ENCODE measurements around the gene DPM3.

The DPM3 gene

DNA sequence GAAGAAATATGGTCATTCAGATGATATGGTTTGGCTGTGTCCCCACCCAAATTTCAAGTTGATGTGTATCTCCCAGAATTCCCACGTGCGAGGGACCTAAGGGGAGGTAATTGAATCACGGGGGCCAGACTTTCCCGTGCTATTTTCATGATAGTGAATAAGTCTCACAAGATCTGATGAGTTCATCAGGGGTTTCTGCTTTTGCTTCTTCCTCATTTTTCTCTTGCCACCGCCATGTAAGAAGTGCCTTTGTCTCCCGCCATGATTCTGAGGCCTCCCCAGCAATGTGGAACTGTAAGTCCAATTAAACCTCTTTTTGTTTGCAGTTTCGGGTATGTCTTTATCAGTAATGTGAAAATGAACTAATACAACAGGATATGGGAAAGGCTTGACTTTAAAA, 1.4 kb upstream of the DPM3 start:
- Histone ChIP-seq H3K27me3 (ENCODE audit: insufficient read depth, poor library complexity, severe bottlenecking) (no peaks in the 10 kb centered on the region), H3K27ac (replicated peaks) (no peak overlapping the region), H3K4me3 (replicated peaks; ENCODE audit: insufficient read depth, low read length) (no peak overlapping the region)
- TF ChIP-seq POLR2AphosphoS5 (IDR thresholded peaks at IDR 0.05; ENCODE audit: low read depth) (no peak), GABPA (IDR thresholded peaks at IDR 0.05; ENCODE audit: low read depth) (no peak), SPI1 (IDR thresholded peaks at IDR 0.05; ENCODE audit: borderline replicate concordance, low read depth) (no peak)
- TF ChIP-seq, protein P1, sequence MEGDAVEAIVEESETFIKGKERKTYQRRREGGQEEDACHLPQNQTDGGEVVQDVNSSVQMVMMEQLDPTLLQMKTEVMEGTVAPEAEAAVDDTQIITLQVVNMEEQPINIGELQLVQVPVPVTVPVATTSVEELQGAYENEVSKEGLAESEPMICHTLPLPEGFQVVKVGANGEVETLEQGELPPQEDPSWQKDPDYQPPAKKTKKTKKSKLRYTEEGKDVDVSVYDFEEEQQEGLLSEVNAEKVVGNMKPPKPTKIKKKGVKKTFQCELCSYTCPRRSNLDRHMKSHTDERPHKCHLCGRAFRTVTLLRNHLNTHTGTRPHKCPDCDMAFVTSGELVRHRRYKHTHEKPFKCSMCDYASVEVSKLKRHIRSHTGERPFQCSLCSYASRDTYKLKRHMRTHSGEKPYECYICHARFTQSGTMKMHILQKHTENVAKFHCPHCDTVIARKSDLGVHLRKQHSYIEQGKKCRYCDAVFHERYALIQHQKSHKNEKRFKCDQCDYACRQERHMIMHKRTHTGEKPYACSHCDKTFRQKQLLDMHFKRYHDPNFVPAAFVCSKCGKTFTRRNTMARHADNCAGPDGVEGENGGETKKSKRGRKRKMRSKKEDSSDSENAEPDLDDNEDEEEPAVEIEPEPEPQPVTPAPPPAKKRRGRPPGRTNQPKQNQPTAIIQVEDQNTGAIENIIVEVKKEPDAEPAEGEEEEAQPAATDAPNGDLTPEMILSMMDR (IDR thresholded peaks at IDR 0.05; ENCODE audit: insufficient read depth, low read length): no peak
- TF ChIP-seq, protein P2, sequence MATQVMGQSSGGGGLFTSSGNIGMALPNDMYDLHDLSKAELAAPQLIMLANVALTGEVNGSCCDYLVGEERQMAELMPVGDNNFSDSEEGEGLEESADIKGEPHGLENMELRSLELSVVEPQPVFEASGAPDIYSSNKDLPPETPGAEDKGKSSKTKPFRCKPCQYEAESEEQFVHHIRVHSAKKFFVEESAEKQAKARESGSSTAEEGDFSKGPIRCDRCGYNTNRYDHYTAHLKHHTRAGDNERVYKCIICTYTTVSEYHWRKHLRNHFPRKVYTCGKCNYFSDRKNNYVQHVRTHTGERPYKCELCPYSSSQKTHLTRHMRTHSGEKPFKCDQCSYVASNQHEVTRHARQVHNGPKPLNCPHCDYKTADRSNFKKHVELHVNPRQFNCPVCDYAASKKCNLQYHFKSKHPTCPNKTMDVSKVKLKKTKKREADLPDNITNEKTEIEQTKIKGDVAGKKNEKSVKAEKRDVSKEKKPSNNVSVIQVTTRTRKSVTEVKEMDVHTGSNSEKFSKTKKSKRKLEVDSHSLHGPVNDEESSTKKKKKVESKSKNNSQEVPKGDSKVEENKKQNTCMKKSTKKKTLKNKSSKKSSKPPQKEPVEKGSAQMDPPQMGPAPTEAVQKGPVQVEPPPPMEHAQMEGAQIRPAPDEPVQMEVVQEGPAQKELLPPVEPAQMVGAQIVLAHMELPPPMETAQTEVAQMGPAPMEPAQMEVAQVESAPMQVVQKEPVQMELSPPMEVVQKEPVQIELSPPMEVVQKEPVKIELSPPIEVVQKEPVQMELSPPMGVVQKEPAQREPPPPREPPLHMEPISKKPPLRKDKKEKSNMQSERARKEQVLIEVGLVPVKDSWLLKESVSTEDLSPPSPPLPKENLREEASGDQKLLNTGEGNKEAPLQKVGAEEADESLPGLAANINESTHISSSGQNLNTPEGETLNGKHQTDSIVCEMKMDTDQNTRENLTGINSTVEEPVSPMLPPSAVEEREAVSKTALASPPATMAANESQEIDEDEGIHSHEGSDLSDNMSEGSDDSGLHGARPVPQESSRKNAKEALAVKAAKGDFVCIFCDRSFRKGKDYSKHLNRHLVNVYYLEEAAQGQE (IDR thresholded peaks at IDR 0.05; ENCODE audit: insufficient replicate concordance, low read depth): no peak
- DNase-seq (ENCODE audit: low read depth in 1 of 2, low spot score in 1 of 2): no peak

DNA sequence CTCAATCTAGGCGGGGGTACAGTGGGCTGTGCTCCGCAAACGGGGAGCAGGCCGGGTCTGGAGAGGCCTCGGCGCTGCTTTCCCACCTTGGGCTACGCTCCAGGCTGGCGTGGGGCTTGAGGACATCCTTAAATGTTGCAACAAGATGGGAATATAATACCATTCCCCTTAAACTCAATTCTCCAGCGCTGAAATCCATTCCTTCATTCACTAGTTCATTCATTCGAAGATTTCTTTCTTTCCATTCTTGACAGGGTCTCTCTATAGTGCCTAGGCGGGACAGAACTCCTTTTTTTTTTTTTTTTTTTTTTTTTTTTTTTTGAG, 261 bp upstream of the DPM3 start:
- peak overlapping the region; percentile 77 for H3K27ac ChIP-seq (replicated peaks)

GRCh38 chr1:155137154-155137949, 3.0 kb downstream of the DPM3 start:
- TF ChIP-seq, protein P2 (IDR thresholded peaks at IDR 0.05; ENCODE audit: insufficient replicate concordance, low read depth): no peak
- TF ChIP-seq SPI1 (IDR thresholded peaks at IDR 0.05; ENCODE audit: borderline replicate concordance, low read depth) (no peak), GABPA (IDR thresholded peaks at IDR 0.05; ENCODE audit: low read depth) (no peak), POLR2AphosphoS5 (IDR thresholded peaks at IDR 0.05; ENCODE audit: low read depth) (no peak)
- TF ChIP-seq, protein P1 (IDR thresholded peaks at IDR 0.05; ENCODE audit: insufficient read depth, low read length): no peak
- Histone ChIP-seq H3K27ac (replicated peaks) (peak overlapping the region; percentile 82; the same call in 1 of the 2 replicates), H3K4me3 (replicated peaks; ENCODE audit: insufficient read depth, low read length) (no peak overlapping the region), H3K27me3 (ENCODE audit: insufficient read depth, poor library complexity, severe bottlenecking) (no peaks in the 10 kb centered on the region)
- no peak for DNase-seq (ENCODE audit: low read depth in 1 of 2, low spot score in 1 of 2)

More for the DNA sequence above, 261 bp upstream of the DPM3 start:
- TF ChIP-seq, protein P1 (IDR thresholded peaks at IDR 0.05; ENCODE audit: insufficient read depth, low read length): no peak
- TF ChIP-seq GABPA (IDR thresholded peaks at IDR 0.05; ENCODE audit: low read depth): no peak
- TF ChIP-seq POLR2AphosphoS5 (IDR thresholded peaks at IDR 0.05; ENCODE audit: low read depth): no peak
- TF ChIP-seq, protein P2 (IDR thresholded peaks at IDR 0.05; ENCODE audit: insufficient replicate concordance, low read depth): no peak
- no peak for TF ChIP-seq SPI1 (IDR thresholded peaks at IDR 0.05; ENCODE audit: borderline replicate concordance, low read depth)
- H3K27me3 ChIP-seq (ENCODE audit: insufficient read depth, poor library complexity, severe bottlenecking): no peaks in the 10 kb centered on the region
- no peak for DNase-seq (ENCODE audit: low read depth in 1 of 2, low spot score in 1 of 2)
- peak overlapping the region; percentile 96 for H3K4me3 ChIP-seq (replicated peaks; ENCODE audit: insufficient read depth, low read length)
